ENCODE measurements around the gene POC5.

DNA sequence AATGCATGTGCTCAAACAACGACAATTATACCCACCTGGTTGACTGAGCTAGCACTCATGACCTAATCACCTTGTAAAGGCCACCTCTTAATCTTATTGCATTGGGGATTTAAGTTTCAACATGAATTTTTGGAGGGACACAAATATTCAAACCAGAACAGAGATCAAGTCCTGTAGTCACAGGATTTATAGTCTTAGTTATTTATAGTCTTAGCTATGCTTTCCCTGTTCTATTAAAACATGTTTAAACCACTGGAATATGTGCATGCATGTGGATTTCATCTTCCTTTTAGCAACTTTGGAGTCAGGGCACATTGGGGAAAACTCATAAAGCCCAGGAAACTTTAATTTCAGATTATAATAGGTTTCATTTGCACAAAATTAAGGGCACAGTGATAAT lies 79.3 kb downstream of the POC5 start:
- TF ChIP-seq YY1 (IDR thresholded peaks at IDR 0.05; ENCODE audit: insufficient read depth, insufficient read length) (no peak), ZNF274 (IDR thresholded peaks at IDR 0.05; ENCODE audit: low read depth, low read length) (no peak)
